ENCODE measurements around the gene ATG2B. TPM values are rescaled to one million over a fixed set of nuclear protein-coding genes. Genes with fewer than 3 reads are reported as not detected.
A peak's percentile ranks its signal among the peaks of the same experiment; 100 is the strongest.

The ATG2B gene
- total and polyA plus RNA-seq, 10 of the 15 experiments (the other 5 are each of a cell fraction or from before 2014, with no cell fraction given): 0.84 to 15.4 (median 9.9) TPM

GRCh38 chr14:96307434-96307833, 55.7 kb downstream of the ATG2B start (continued):
- TF ChIP-seq RELB (IDR thresholded peaks at IDR 0.05; ENCODE audit: low read depth): no peak

GRCh38 chr14:96304956-96305355, 58.2 kb downstream of the ATG2B start:
- H3K79me2 ChIP-seq (ENCODE audit: control insufficient read depth, insufficient read depth, low read length): no peaks in the 10 kb centered on the region
- no peak overlapping the region for H3K4me2 ChIP-seq (ENCODE audit: control insufficient read depth, insufficient read depth)
- FAIRE-seq: no peak
- 84% methylated on average over 9 of the region's 9 CpGs for WGBS (ENCODE audit: insufficient coverage, insufficient replicate concordance, low lambda C conversion rate, missing lambda C conversion rate)
- no peak for DNase-seq (ENCODE audit: low read depth, low spot score)
- in situ Hi-C loops (cut with MboI) (no loop called here), intact Hi-C loops (cut with micrococcal nuclease; ENCODE audit: unreplicated experiment) (no loop called here)
- ChIA-PET CTCF (interaction anchor here (0.7 to 1.2 kb wide), 2 partner anchors 33 to 107 kb away, joined by 3 to 4 read pairs; no protein-coding TSS in a partner anchor), RAD21 (ENCODE audit: unreplicated experiment) (no interaction called here), SMC1A (ENCODE audit: uncharacterized antibody, unreplicated experiment) (interaction anchor here (2.4 kb wide), 1 partner anchor 13 kb away, joined by 7 read pairs; no protein-coding TSS in a partner anchor), POLR2A (no interaction called here)
- peaks cover 0 to 8% of the 10 kb centered on the region in 2 experiments; a peak in 3 of 4 replicates for H3K36me3 ChIP-seq (ENCODE audit: control insufficient read depth in 2 of 2, insufficient read depth in 2 of 2, low read length in 1 of 2)
- no peak overlapping the region for H3K4me3 ChIP-seq
- H2AFZ ChIP-seq (ENCODE audit: control insufficient read depth, low read depth, low read length): no peak overlapping the region
- H3K27ac ChIP-seq (ENCODE audit: control insufficient read depth, insufficient read depth): no peak overlapping the region
- BruUV-seq (replicated peaks): no TSS peak
- no peaks in the 10 kb centered on the region for H3K9me3 ChIP-seq (replicated peaks; ENCODE audit: control insufficient read depth, insufficient read depth, low read length)
- H3K9ac ChIP-seq (ENCODE audit: control insufficient read depth, insufficient read depth, low read length): no peak overlapping the region
- ATAC-seq: no peak
- no peaks in the 10 kb centered on the region for H4K20me1 ChIP-seq (ENCODE audit: control insufficient read depth, insufficient read depth)
- TF ChIP-seq BCLAF1 (IDR thresholded peaks at IDR 0.05) (no peak), CTCF (IDR thresholded peaks at IDR 0.05 in 2 of 3, conservative IDR thresholded peaks at IDR 0.05 in 1 of 3; ENCODE audit: control insufficient read depth in 2 of 3, extremely low read depth in 1 of 3, insufficient read depth in 1 of 3, low read depth in 3 of 3, low read length in 3 of 3) (0 out of 6 replicates have a peak, but pooled peaks of 1 of the 3 experiments have one; percentile 6)
- no peaks in the 10 kb centered on the region for H3K27me3 ChIP-seq (replicated peaks in 1 of 2; ENCODE audit: control insufficient read depth in 2 of 2, insufficient read depth in 2 of 2, low read length in 1 of 2)
- H3K4me1 ChIP-seq (ENCODE audit: control insufficient read depth, insufficient read depth, low read length): no peaks in the 10 kb centered on the region
